Stimulated activated CD8-positive, alpha-beta memory T cell treated with anti-CD3 and anti-CD28 coated beads, Interleukin-2, amount 100 ng/mL, for 48 hours (primary cell): ENCODE data around the gene CA5B.
"Not testable (repeated sequence)": the region's sequence is repeated elsewhere in the genome, so short reads cannot be mapped to it uniquely, and the experiment has no call there.

Experiments
- DNase-seq, 2 donors: peaks; one replicate each; pipeline ENCODE4 v3.0.0-alpha.2; 2020; ENCODE audit warnings: low read depth in 2 of 2

Gene CA5B

GRCh38 chrX:15737959-15738902 is at the start of gene CA5B:
Gene CA5B, plus strand, starts transcription at chrX:15738270. Its CDS starts 11,754 bp downstream, at chrX:15750024.
- peak; percentile 93 for DNase-seq

- DNase-seq: no peak
Measured at GRCh38 chrX:15694941-15695451, 43.1 kb upstream of the CA5B start.

- no peak for DNase-seq
Measured at GRCh38 chrX:15696516-15696915, 41.6 kb upstream of the CA5B start.

- no peak for DNase-seq
Measured at GRCh38 chrX:15702488-15703371, 35.3 kb upstream of the CA5B start.

GRCh38 chrX:15703809-15704208 is 34.3 kb upstream of the CA5B start:
- DNase-seq: not testable (repeated sequence)

GRCh38 chrX:15704273-15704672 is 33.8 kb upstream of the CA5B start:
- not testable (repeated sequence) for DNase-seq

- no peak for DNase-seq
Measured at GRCh38 chrX:15714529-15714928, 23.5 kb upstream of the CA5B start.

GRCh38 chrX:15718283-15718970 is 19.6 kb upstream of the CA5B start:
- DNase-seq: no peak

- DNase-seq: no peak
Measured at GRCh38 chrX:15719324-15719968, 18.6 kb upstream of the CA5B start.

GRCh38 chrX:15721911-15722310 is 16.2 kb upstream of the CA5B start:
- no peak for DNase-seq

GRCh38 chrX:15723887-15724517 is 14.1 kb upstream of the CA5B start:
- no peak for DNase-seq

- DNase-seq: no peak
Measured at GRCh38 chrX:15724911-15725310, 13.2 kb upstream of the CA5B start.

GRCh38 chrX:15731368-15731767 is 6.7 kb upstream of the CA5B start:
- DNase-seq: not testable (repeated sequence)

- DNase-seq: no peak
Measured at GRCh38 chrX:15737190-15737958, 696 bp upstream of the CA5B start.

- no peak for DNase-seq
Measured at GRCh38 chrX:15739886-15740285, 1.8 kb downstream of the CA5B start.

- DNase-seq: no peak
Measured at GRCh38 chrX:15744181-15744867, 6.3 kb downstream of the CA5B start.

GRCh38 chrX:15745179-15745578 is 7.1 kb downstream of the CA5B start:
- no peak for DNase-seq

GRCh38 chrX:15746651-15747050 is 8.6 kb downstream of the CA5B start:
- not testable (repeated sequence) for DNase-seq

GRCh38 chrX:15747626-15748173 is 9.6 kb downstream of the CA5B start:
- no peak for DNase-seq
